Vagina (tissue), 2 donors: ENCODE measurements around the gene RAB6B.

Experiments
- POLR2A ChIP-seq, 2 donors: fragments of 450-650 bp; IDR thresholded peaks; one replicate each; pipeline ENCODE4 v1.6.1; 2017; ENCODE audit warnings: antibody characterized with exemption in 2 of 2, mild to moderate bottlenecking in 2 of 2, moderate library complexity in 2 of 2
- POLR2AphosphoS5 ChIP-seq, 2 donors: sonication (generic); formaldehyde crosslinking; IDR thresholded peaks; one replicate each; pipeline ENCODE4 v1.9.0; 2017; ENCODE audit warnings: antibody characterized with exemption in 2 of 2, mild to moderate bottlenecking in 2 of 2, low read depth in 1 of 2; ENCODE audit not compliant: insufficient read depth in 1 of 2
- TF ChIP-seq, protein P1 (sequence below), 3 experiments: fragments of 450-650 bp in 2 of 3; fragments of 200-600 bp in 1 of 3; sonication (generic) in 1 of 3; IDR thresholded peaks; one replicate each; pipeline ENCODE4 v1.5.1; 2017 to 2019; ENCODE audit warnings: antibody characterized with exemption in 3 of 3, mild to moderate bottlenecking in 2 of 3, moderate library complexity in 2 of 3

DNA sequence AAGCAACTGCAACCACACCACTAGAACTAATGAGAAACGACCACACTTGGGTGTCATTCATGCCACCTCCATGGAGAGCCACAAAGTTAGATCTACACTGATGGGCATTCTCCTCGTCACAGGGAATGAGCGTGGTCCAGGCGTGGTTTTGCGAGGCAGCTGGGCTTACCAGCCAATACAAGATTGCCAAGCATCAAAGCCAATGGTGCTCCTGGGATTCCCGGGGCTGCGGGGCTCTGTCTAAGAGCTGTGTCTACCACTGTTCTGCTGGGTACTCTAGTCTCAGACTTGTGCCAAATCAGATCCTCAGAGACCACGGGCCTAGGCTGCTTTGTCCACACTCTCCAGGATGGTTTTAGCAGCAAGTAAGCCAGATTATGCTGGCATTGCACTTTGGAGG lies 43.8 kb downstream of the RAB6B start:
- no peak for TF ChIP-seq POLR2AphosphoS5 (IDR thresholded peaks at IDR 0.05; ENCODE audit: insufficient read depth in 1 of 2, low read depth in 1 of 2)
- TF ChIP-seq, protein P1, sequence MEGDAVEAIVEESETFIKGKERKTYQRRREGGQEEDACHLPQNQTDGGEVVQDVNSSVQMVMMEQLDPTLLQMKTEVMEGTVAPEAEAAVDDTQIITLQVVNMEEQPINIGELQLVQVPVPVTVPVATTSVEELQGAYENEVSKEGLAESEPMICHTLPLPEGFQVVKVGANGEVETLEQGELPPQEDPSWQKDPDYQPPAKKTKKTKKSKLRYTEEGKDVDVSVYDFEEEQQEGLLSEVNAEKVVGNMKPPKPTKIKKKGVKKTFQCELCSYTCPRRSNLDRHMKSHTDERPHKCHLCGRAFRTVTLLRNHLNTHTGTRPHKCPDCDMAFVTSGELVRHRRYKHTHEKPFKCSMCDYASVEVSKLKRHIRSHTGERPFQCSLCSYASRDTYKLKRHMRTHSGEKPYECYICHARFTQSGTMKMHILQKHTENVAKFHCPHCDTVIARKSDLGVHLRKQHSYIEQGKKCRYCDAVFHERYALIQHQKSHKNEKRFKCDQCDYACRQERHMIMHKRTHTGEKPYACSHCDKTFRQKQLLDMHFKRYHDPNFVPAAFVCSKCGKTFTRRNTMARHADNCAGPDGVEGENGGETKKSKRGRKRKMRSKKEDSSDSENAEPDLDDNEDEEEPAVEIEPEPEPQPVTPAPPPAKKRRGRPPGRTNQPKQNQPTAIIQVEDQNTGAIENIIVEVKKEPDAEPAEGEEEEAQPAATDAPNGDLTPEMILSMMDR (IDR thresholded peaks at IDR 0.05): no peak
- TF ChIP-seq POLR2A (IDR thresholded peaks at IDR 0.05): no peak
